HG03457 (cell line): Measurements from ENCODE around the gene LUZP2.
"Not testable (repeated sequence)": the region's sequence is repeated elsewhere in the genome, so short reads cannot be mapped to it uniquely, and the experiment has no call there.

Experiments used
- ATAC-seq: cut with Tn5 transposase; IDR thresholded peaks from one replicate; pipeline ENCODE4 v1.9.1; 2021; ENCODE audit warnings: moderate number of reproducible peaks; ENCODE audit not compliant: unreplicated experiment

The LUZP2 gene

GRCh38 chr11:24890426-24890825 lies 393.6 kb downstream of the LUZP2 start:
- ATAC-seq, result no peak

- ATAC-seq, result not testable (repeated sequence)
Measured at GRCh38 chr11:24891845-24892492, 395.1 kb downstream of the LUZP2 start.

- ATAC-seq, result no peak
Measured at GRCh38 chr11:24896118-24896835, 399.4 kb downstream of the LUZP2 start.

- peak; percentile 78 for ATAC-seq
Measured at GRCh38 chr11:24900514-24900913, 403.7 kb downstream of the LUZP2 start.

- ATAC-seq, result peak; percentile 3
Measured at GRCh38 chr11:24900960-24901549, 404.2 kb downstream of the LUZP2 start.

GRCh38 chr11:24903555-24903954 lies 406.7 kb downstream of the LUZP2 start:
- no peak for ATAC-seq

GRCh38 chr11:24925091-24925490 lies 428.2 kb downstream of the LUZP2 start:
- ATAC-seq, result no peak

- no peak for ATAC-seq
Measured at GRCh38 chr11:24932110-24933000, 435.5 kb downstream of the LUZP2 start.

GRCh38 chr11:24934733-24935439 lies 438.0 kb downstream of the LUZP2 start:
- ATAC-seq, result no peak

GRCh38 chr11:24944891-24945290 lies 448.0 kb downstream of the LUZP2 start:
- ATAC-seq, result no peak

- ATAC-seq, result no peak
Measured at GRCh38 chr11:24949406-24949805, 452.6 kb downstream of the LUZP2 start.

GRCh38 chr11:24963852-24964251 lies 467.0 kb downstream of the LUZP2 start:
- ATAC-seq, result no peak

GRCh38 chr11:24965748-24966147 lies 468.9 kb downstream of the LUZP2 start:
- no peak for ATAC-seq

GRCh38 chr11:24993903-24994302 lies 497.1 kb downstream of the LUZP2 start:
- not testable (repeated sequence) for ATAC-seq

GRCh38 chr11:24999929-25000328 lies 503.1 kb downstream of the LUZP2 start:
- not testable (repeated sequence) for ATAC-seq

- ATAC-seq, result no peak
Measured at GRCh38 chr11:25037431-25037830, 540.6 kb downstream of the LUZP2 start.

GRCh38 chr11:25038131-25038530 lies 541.3 kb downstream of the LUZP2 start:
- no peak for ATAC-seq

GRCh38 chr11:25039165-25039564 lies 542.3 kb downstream of the LUZP2 start:
- ATAC-seq, result no peak

- ATAC-seq, result no peak
Measured at GRCh38 chr11:25048632-25049031, 551.8 kb downstream of the LUZP2 start.

GRCh38 chr11:25052844-25053243 lies 556.0 kb downstream of the LUZP2 start:
- no peak for ATAC-seq

- ATAC-seq, result no peak
Measured at GRCh38 chr11:25057861-25058260, 561.0 kb downstream of the LUZP2 start.
